ENCODE measurements around the gene ATRNL1.
"Not testable (repeated sequence)": the region's sequence is repeated elsewhere in the genome, so short reads cannot be mapped to it uniquely, and the experiment has no call there.

The ATRNL1 gene

GRCh38 chr10:115409347-115409746 lies 316.2 kb downstream of the ATRNL1 start:
- no peak for DNase-seq (ENCODE audit: low read depth, low spot score)

- DNase-seq (ENCODE audit: low read depth, low spot score), result peak; percentile 76
These were observed 324.6 kb downstream of the ATRNL1 start for GRCh38 chr10:115417585-115418265.

GRCh38 chr10:115422624-115423023 lies 329.5 kb downstream of the ATRNL1 start:
- no peak for DNase-seq (ENCODE audit: low read depth, low spot score)

- DNase-seq (ENCODE audit: low read depth, low spot score), result no peak
These were observed 334.4 kb downstream of the ATRNL1 start for GRCh38 chr10:115427611-115428010.

GRCh38 chr10:115432188-115432819 lies 339.1 kb downstream of the ATRNL1 start:
- DNase-seq (ENCODE audit: low read depth, low spot score), result no peak

GRCh38 chr10:115436999-115437398 lies 343.8 kb downstream of the ATRNL1 start:
- DNase-seq (ENCODE audit: low read depth, low spot score), result no peak

- DNase-seq (ENCODE audit: low read depth, low spot score), result no peak
These were observed 348.9 kb downstream of the ATRNL1 start for GRCh38 chr10:115441907-115442545.

GRCh38 chr10:115456812-115457211 lies 363.6 kb downstream of the ATRNL1 start:
- no peak for DNase-seq (ENCODE audit: low read depth, low spot score)

GRCh38 chr10:115483294-115483693 lies 390.1 kb downstream of the ATRNL1 start:
- DNase-seq (ENCODE audit: low read depth, low spot score), result no peak

GRCh38 chr10:115491526-115492140 lies 398.5 kb downstream of the ATRNL1 start:
- DNase-seq (ENCODE audit: low read depth, low spot score), result no peak

- DNase-seq (ENCODE audit: low read depth, low spot score), result no peak
These were observed 410.4 kb downstream of the ATRNL1 start for GRCh38 chr10:115503546-115503945.

GRCh38 chr10:115514895-115515294 lies 421.7 kb downstream of the ATRNL1 start:
- no peak for DNase-seq (ENCODE audit: low read depth, low spot score)

GRCh38 chr10:115525141-115525540 lies 432.0 kb downstream of the ATRNL1 start:
- no peak for DNase-seq (ENCODE audit: low read depth, low spot score)

- DNase-seq (ENCODE audit: low read depth, low spot score), result not testable (repeated sequence)
These were observed 434.5 kb downstream of the ATRNL1 start for GRCh38 chr10:115527682-115528081.

GRCh38 chr10:115536401-115536800 lies 443.2 kb downstream of the ATRNL1 start:
- not testable (repeated sequence) for DNase-seq (ENCODE audit: low read depth, low spot score)

GRCh38 chr10:115539142-115539762 lies 446.1 kb downstream of the ATRNL1 start:
- DNase-seq (ENCODE audit: low read depth, low spot score), result no peak

- no peak for DNase-seq (ENCODE audit: low read depth, low spot score)
These were observed 462.8 kb downstream of the ATRNL1 start for GRCh38 chr10:115555887-115556402.

GRCh38 chr10:115558252-115558651 lies 465.1 kb downstream of the ATRNL1 start:
- DNase-seq (ENCODE audit: low read depth, low spot score), result peak; percentile 10

GRCh38 chr10:115566867-115567266 lies 473.7 kb downstream of the ATRNL1 start:
- no peak for DNase-seq (ENCODE audit: low read depth, low spot score)

GRCh38 chr10:115572740-115573455 lies 479.7 kb downstream of the ATRNL1 start:
- DNase-seq (ENCODE audit: low read depth, low spot score), result peak; percentile 39

GRCh38 chr10:115580239-115580638 lies 487.1 kb downstream of the ATRNL1 start:
- no peak for DNase-seq (ENCODE audit: low read depth, low spot score)

All from ELF-1 (cell line).